ENCODE data around the gene ASTN1.

The ASTN1 gene

GRCh38 chr1:177118901-177119300 is 45.6 kb downstream of the ASTN1 start:
- Histone ChIP-seq H3K9me3 (ENCODE audit: control insufficient read depth, insufficient read depth, low read depth, low read length) (no peaks in the 10 kb centered on the region), H3K4me3 (ENCODE audit: low read depth, low read length) (no peak overlapping the region), H3K36me3 (ENCODE audit: control insufficient read depth in 2 of 2, insufficient read depth in 1 of 2, low read length in 2 of 2) (no peaks in the 10 kb centered on the region), H3K27ac (ENCODE audit: extremely low read depth, low read depth, low read length) (no peak overlapping the region), H3K4me1 (ENCODE audit: control insufficient read depth, insufficient read depth, low read length) (no peaks in the 10 kb centered on the region)
- POLR2A ChIA-PET = no interaction called here
- CTCF ChIA-PET = no interaction called here
- TF ChIP-seq, protein P1, sequence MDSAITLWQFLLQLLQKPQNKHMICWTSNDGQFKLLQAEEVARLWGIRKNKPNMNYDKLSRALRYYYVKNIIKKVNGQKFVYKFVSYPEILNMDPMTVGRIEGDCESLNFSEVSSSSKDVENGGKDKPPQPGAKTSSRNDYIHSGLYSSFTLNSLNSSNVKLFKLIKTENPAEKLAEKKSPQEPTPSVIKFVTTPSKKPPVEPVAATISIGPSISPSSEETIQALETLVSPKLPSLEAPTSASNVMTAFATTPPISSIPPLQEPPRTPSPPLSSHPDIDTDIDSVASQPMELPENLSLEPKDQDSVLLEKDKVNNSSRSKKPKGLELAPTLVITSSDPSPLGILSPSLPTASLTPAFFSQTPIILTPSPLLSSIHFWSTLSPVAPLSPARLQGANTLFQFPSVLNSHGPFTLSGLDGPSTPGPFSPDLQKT (IDR thresholded peaks at IDR 0.05; ENCODE audit: borderline replicate concordance, low read depth, low read length) = no peak
- TF ChIP-seq GLIS1 (tag by site-specific recombination; IDR thresholded peaks at IDR 0.05) = no peak
- TF ChIP-seq ZBTB8A (tag by site-specific recombination; IDR thresholded peaks at IDR 0.05) = no peak
- TF ChIP-seq, protein P2, sequence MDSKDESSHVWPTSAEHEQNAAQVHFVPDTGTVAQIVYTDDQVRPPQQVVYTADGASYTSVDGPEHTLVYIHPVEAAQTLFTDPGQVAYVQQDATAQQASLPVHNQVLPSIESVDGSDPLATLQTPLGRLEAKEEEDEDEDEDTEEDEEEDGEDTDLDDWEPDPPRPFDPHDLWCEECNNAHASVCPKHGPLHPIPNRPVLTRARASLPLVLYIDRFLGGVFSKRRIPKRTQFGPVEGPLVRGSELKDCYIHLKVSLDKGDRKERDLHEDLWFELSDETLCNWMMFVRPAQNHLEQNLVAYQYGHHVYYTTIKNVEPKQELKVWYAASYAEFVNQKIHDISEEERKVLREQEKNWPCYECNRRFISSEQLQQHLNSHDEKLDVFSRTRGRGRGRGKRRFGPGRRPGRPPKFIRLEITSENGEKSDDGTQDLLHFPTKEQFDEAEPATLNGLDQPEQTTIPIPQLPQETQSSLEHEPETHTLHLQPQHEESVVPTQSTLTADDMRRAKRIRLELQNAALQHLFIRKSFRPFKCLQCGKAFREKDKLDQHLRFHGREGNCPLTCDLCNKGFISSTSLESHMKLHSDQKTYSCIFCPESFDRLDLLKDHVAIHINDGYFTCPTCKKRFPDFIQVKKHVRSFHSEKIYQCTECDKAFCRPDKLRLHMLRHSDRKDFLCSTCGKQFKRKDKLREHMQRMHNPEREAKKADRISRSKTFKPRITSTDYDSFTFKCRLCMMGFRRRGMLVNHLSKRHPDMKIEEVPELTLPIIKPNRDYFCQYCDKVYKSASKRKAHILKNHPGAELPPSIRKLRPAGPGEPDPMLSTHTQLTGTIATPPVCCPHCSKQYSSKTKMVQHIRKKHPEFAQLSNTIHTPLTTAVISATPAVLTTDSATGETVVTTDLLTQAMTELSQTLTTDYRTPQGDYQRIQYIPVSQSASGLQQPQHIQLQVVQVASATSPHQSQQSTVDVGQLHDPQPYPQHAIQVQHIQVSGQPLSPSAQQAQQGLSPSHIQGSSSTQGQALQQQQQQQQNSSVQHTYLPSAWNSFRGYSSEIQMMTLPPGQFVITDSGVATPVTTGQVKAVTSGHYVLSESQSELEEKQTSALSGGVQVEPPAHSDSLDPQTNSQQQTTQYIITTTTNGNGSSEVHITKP (tag by site-specific recombination; IDR thresholded peaks at IDR 0.05) = no peak
- no peak for TF ChIP-seq KLF16 (tag by site-specific recombination; IDR thresholded peaks at IDR 0.05)
- TF ChIP-seq ZNF37A (tag by site-specific recombination; IDR thresholded peaks at IDR 0.05) = no peak
- TF ChIP-seq ZNF645 (tag by site-specific recombination; IDR thresholded peaks at IDR 0.05) = no peak
- no peak for TF ChIP-seq ZNF335 (tag by site-specific recombination; conservative IDR thresholded peaks at IDR 0.05)
- TF ChIP-seq ZNF23 (tag by site-specific recombination; IDR thresholded peaks at IDR 0.05; ENCODE audit: borderline replicate concordance) = no peak

DNA sequence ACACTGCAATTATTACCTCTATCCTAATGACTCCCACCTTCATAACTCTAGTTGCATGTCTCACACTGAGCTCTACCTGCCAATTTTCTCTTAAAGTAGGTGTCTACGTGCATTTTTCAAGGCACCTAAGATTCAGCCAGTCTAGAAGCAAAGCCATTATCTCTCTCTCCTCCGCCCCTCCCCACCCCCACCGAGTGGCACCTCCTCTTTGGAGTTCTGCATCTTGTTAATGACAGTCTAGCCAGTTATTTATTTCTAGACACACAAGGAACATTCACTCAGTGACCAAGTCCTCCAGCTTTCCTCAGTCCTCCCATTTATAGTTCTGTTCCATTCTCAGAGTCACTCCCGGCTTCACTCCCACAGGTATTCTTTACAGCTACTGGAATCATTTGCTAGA is 47.6 kb downstream of the ASTN1 start:
- POLR2A ChIA-PET = no interaction called here
- Histone ChIP-seq H3K36me3 (ENCODE audit: control insufficient read depth in 2 of 2, insufficient read depth in 1 of 2, low read length in 2 of 2) (no peaks in the 10 kb centered on the region), H3K9me3 (ENCODE audit: control insufficient read depth, insufficient read depth, low read depth, low read length) (no peaks in the 10 kb centered on the region), H3K4me3 (ENCODE audit: low read depth, low read length) (no peak overlapping the region), H3K4me1 (ENCODE audit: control insufficient read depth, insufficient read depth, low read length) (no peaks in the 10 kb centered on the region), H3K27ac (ENCODE audit: extremely low read depth, low read depth, low read length) (no peak overlapping the region)
- CTCF ChIA-PET = interaction anchor here (0.6 kb wide), 3 partner anchors 18 to 920 kb away, joined by 3 read pairs; no protein-coding TSS in a partner anchor
- TF ChIP-seq SP7 (tag by site-specific recombination; IDR thresholded peaks at IDR 0.05) (no peak), KLF8 (tag by site-specific recombination; IDR thresholded peaks at IDR 0.05) (no peak), SP3 (tag by site-specific recombination; IDR thresholded peaks at IDR 0.05) (no peak), INSM2 (tag by site-specific recombination; IDR thresholded peaks at IDR 0.05) (no peak), ZNF350 (tag by site-specific recombination; IDR thresholded peaks at IDR 0.05) (no peak), ZNF501 (tag by site-specific recombination; IDR thresholded peaks at IDR 0.05) (no peak), ZNF175 (tag by site-specific recombination; IDR thresholded peaks at IDR 0.05) (no peak), GFI1B (tag by site-specific recombination; IDR thresholded peaks at IDR 0.05) (no peak)
- TF ChIP-seq, protein P3, sequence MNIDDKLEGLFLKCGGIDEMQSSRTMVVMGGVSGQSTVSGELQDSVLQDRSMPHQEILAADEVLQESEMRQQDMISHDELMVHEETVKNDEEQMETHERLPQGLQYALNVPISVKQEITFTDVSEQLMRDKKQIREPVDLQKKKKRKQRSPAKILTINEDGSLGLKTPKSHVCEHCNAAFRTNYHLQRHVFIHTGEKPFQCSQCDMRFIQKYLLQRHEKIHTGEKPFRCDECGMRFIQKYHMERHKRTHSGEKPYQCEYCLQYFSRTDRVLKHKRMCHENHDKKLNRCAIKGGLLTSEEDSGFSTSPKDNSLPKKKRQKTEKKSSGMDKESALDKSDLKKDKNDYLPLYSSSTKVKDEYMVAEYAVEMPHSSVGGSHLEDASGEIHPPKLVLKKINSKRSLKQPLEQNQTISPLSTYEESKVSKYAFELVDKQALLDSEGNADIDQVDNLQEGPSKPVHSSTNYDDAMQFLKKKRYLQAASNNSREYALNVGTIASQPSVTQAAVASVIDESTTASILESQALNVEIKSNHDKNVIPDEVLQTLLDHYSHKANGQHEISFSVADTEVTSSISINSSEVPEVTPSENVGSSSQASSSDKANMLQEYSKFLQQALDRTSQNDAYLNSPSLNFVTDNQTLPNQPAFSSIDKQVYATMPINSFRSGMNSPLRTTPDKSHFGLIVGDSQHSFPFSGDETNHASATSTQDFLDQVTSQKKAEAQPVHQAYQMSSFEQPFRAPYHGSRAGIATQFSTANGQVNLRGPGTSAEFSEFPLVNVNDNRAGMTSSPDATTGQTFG (tag by site-specific recombination; IDR thresholded peaks at IDR 0.05; ENCODE audit: borderline replicate concordance) = no peak
